Nephron (organoid): Measurements from ENCODE around the gene EHD4.

ENCODE experiments used
- H3K27ac Mint-ChIP-seq, 3 experiments: 2 replicates each; pipeline ENCODE4 v1.8.0; 2020; ENCODE audit warnings: mixed read lengths in 3 of 3, mild to moderate bottlenecking in 2 of 3, moderate library complexity in 1 of 3
- H3K27me3 Mint-ChIP-seq: 2 replicates; pipeline ENCODE4 v1.8.0; 2021; ENCODE audit warnings: low read depth, mild to moderate bottlenecking, moderate library complexity, mixed read lengths
- H3K36me3 Mint-ChIP-seq: 2 replicates; pipeline ENCODE4 v1.8.0; 2020; ENCODE audit warnings: low read depth, mixed read lengths
- H3K4me1 Mint-ChIP-seq: 2 replicates; pipeline ENCODE4 v1.8.0; 2020; ENCODE audit warnings: mixed read lengths
- H3K4me3 Mint-ChIP-seq, 3 experiments: 2 replicates each; pipeline ENCODE4 v1.8.0; 2020; ENCODE audit warnings: mild to moderate bottlenecking in 3 of 3, mixed read lengths in 3 of 3, moderate library complexity in 2 of 3
- H3K9me3 Mint-ChIP-seq: 2 replicates; pipeline ENCODE4 v1.8.0; 2020; ENCODE audit warnings: mixed read lengths
- CTCF ChIP-seq, 3 experiments: fragments of 200-600 bp; sonication (generic); IDR thresholded peaks; one replicate each; pipeline ENCODE4 v1.5.0; 2021; ENCODE audit warnings: antibody characterized with exemption in 3 of 3; ENCODE audit not compliant: unreplicated experiment in 3 of 3

Gene EHD4

GRCh38 chr15:41914411-41914810, 57.9 kb downstream of the EHD4 start:
- Mint-ChIP-seq H3K4me3 (peak overlapping the region in 1 of 3 experiments; percentile 2), H3K36me3 (peaks cover 5% of the 10 kb centered on the region), H3K27me3 (no peaks in the 10 kb centered on the region), H3K4me1 (peaks cover 62% of the 10 kb centered on the region), H3K27ac (peak overlapping the region in 1 of 3 experiments; percentile 10), H3K9me3 (no peaks in the 10 kb centered on the region)
- no peak for TF ChIP-seq CTCF (IDR thresholded peaks at IDR 0.05; ENCODE audit: unreplicated experiment in 3 of 3)

- peaks cover 58% of the 10 kb centered on the region for H3K4me1 Mint-ChIP-seq
- H3K4me3 Mint-ChIP-seq = no peak overlapping the region
- H3K27ac Mint-ChIP-seq = no peak overlapping the region
- no peaks in the 10 kb centered on the region for H3K9me3 Mint-ChIP-seq
- H3K27me3 Mint-ChIP-seq = no peaks in the 10 kb centered on the region
- H3K36me3 Mint-ChIP-seq = peaks cover 7% of the 10 kb centered on the region
- no peak for TF ChIP-seq CTCF (IDR thresholded peaks at IDR 0.05; ENCODE audit: unreplicated experiment in 3 of 3)
Measured at GRCh38 chr15:41913256-41913655, 59.1 kb downstream of the EHD4 start.

- H3K27me3 Mint-ChIP-seq = no peaks in the 10 kb centered on the region
- no peak for TF ChIP-seq CTCF (IDR thresholded peaks at IDR 0.05; ENCODE audit: unreplicated experiment in 3 of 3)
- peak overlapping the region in 1 of 3 experiments; percentile 63 for H3K27ac Mint-ChIP-seq
- H3K9me3 Mint-ChIP-seq = no peaks in the 10 kb centered on the region
- H3K36me3 Mint-ChIP-seq = peaks cover 8% of the 10 kb centered on the region
- no peak overlapping the region for H3K4me3 Mint-ChIP-seq
- peaks cover 48% of the 10 kb centered on the region for H3K4me1 Mint-ChIP-seq
Measured at GRCh38 chr15:41911691-41912345, 60.5 kb downstream of the EHD4 start.

GRCh38 chr15:41908736-41909461, 63.5 kb downstream of the EHD4 start:
- no peaks in the 10 kb centered on the region for H3K9me3 Mint-ChIP-seq
- peaks cover 8% of the 10 kb centered on the region for H3K36me3 Mint-ChIP-seq
- H3K4me1 Mint-ChIP-seq = peaks cover 48% of the 10 kb centered on the region
- H3K27ac Mint-ChIP-seq = no peak overlapping the region
- no peaks in the 10 kb centered on the region for H3K27me3 Mint-ChIP-seq
- H3K4me3 Mint-ChIP-seq = no peak overlapping the region
- TF ChIP-seq CTCF (IDR thresholded peaks at IDR 0.05; ENCODE audit: unreplicated experiment in 3 of 3) = no peak

GRCh38 chr15:41907141-41907540, 65.2 kb downstream of the EHD4 start:
- H3K9me3 Mint-ChIP-seq = no peaks in the 10 kb centered on the region
- H3K4me1 Mint-ChIP-seq = peaks cover 38% of the 10 kb centered on the region
- no peak overlapping the region for H3K4me3 Mint-ChIP-seq
- H3K27me3 Mint-ChIP-seq = no peaks in the 10 kb centered on the region
- no peak for TF ChIP-seq CTCF (IDR thresholded peaks at IDR 0.05; ENCODE audit: unreplicated experiment in 3 of 3)
- H3K27ac Mint-ChIP-seq = no peak overlapping the region
- H3K36me3 Mint-ChIP-seq = peaks cover 8% of the 10 kb centered on the region
